DMS53 (cell line): Measurements from ENCODE around the gene ARID5B.
"Not testable (repeated sequence)": the region's sequence is repeated elsewhere in the genome, so short reads cannot be mapped to it uniquely, and the experiment has no call there.

Experiments
- DNase-seq: peaks from one replicate; lab custom pipeline; 2025; lab: John Stamatoyannopoulos, UW

The ARID5B gene

GRCh38 chr10:62014510-62014909, 113.0 kb downstream of the ARID5B start:
- no peak for DNase-seq

- no peak for DNase-seq
Measured at GRCh38 chr10:62015994-62016393, 114.5 kb downstream of the ARID5B start.

DNA sequence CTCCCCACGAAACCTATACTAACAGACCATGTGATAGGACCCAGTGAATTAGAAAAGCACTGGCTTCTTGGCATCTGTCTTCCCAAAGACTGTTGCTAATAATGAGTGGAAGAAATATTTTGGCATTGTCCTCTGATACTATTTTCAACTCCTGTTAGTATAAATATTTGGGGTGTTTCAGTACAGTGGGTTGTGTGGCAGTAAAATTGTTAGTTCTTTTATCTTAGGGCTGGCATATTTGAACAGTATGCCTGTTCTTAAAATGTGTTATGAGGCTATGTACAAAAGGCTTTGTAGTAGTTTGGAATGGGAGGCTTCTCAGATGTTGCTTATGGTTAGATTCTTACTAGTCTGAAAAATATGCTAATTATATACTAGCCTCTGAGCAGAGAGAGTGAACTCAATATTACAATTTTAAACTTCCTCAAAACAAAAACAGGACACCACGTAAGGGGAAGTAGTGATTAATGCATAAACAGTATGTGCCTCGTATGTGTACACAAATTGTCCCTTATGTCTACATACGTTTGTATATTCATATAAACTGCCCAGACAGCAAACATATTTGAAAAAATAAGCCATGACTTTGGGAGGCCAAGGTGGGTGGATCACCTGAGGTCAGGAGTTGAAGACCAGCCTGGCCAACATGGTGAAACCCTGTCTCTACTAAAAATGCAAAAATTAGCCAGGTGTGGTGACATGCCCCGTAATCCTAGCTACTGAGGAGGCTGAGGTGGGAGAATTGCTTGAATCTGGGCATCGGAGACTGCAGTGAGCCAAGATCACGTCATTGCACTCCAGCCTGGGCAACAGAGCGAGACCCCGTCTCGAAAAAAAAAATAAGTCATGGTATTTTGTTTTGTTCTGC, 115.4 kb downstream of the ARID5B start:
- DNase-seq = no peak

- DNase-seq = no peak
Measured at GRCh38 chr10:62017491-62017870, 116.0 kb downstream of the ARID5B start.

DNA sequence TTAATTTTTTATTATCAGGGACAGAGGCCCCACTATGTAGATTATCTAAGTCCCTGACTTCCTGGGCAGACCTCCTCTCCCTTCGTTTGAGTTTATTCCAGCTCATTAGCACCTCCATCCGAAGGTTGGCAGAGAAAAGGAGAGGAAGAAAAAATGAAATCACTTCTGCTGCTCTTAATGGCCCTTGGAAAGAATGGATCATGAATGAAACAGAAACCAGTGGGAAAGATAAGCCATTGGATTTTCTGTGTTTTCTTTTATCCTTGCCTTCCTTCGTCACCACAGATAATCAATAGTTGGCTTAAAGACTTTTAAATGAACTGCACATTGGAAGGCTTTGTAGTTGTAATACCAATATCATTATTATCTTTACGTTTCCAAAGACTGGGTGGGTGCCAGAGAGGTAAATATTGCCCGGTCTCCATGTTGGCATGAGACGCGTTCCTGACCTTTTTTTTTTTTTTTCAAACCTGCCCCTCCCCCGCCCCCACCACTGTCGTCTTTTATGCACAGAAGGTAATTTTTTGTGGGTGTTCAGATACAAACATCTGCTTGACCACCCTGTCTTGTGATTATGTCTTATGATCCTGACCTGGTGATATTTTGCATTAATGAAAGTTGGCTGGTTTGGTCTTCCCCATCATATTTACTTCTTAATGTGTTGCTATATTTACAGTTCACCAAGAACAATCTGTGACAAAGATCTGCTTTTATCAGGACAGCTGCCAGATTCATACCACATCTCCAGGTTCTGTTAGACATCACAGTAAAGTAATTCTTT, 116.8 kb downstream of the ARID5B start:
- DNase-seq = no peak

DNA sequence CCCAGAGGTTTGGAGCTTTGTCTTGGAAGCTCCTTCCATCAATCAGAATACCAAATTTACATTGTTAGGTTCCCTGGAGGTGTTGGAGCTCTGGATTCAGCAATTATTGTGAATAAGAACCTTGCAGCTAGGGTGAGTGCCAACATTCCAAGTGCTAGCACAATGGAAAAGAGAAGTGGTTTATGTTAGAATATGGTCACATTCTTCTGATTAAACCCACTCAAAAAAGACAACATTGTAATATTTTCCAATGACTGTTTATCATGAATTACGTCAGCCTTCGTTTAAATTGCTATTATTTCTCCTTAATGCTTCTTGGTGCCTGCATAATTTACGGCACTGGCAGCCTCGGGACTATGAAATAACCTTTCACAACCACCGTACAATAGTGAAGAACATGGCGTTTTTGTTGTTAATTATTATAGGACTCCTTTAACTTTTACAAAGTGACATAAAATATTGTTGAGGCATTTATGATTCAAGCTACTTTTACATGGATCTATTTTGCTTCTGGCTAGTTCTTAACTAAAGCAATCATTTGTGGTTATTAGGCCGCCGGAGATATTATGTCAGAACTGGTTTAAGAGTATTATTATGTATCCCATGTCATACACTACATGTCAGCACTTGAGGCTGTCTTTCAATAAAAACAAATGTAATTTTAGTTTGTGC, 117.7 kb downstream of the ARID5B start:
- DNase-seq = no peak

GRCh38 chr10:62019685-62020359, 118.3 kb downstream of the ARID5B start:
- DNase-seq = no peak

GRCh38 chr10:62021128-62021665, 119.7 kb downstream of the ARID5B start:
- DNase-seq = no peak

- DNase-seq = no peak
Measured at GRCh38 chr10:62021978-62022802, 120.7 kb downstream of the ARID5B start.

- no peak for DNase-seq
Measured at GRCh38 chr10:62022830-62023229, 121.3 kb downstream of the ARID5B start.

DNA sequence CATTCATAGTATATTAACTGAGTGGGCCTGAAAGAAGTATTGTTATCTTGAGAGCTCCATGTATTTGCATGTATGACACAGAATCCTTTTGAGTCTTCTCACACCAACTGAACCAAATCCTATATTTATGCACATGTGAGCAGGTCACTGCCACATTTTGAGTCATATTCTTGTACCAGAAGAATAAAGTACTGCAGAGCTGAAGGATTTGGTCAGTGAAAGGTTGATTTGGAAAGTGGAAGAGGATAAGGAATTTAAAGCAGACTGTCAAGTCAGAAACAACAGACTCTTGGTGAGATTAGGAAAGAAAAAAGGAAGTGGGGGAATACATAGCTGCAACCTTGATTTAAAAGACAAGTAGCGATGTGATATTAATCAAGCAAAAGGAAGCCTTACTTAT, 121.8 kb downstream of the ARID5B start:
- DNase-seq = no peak

DNA sequence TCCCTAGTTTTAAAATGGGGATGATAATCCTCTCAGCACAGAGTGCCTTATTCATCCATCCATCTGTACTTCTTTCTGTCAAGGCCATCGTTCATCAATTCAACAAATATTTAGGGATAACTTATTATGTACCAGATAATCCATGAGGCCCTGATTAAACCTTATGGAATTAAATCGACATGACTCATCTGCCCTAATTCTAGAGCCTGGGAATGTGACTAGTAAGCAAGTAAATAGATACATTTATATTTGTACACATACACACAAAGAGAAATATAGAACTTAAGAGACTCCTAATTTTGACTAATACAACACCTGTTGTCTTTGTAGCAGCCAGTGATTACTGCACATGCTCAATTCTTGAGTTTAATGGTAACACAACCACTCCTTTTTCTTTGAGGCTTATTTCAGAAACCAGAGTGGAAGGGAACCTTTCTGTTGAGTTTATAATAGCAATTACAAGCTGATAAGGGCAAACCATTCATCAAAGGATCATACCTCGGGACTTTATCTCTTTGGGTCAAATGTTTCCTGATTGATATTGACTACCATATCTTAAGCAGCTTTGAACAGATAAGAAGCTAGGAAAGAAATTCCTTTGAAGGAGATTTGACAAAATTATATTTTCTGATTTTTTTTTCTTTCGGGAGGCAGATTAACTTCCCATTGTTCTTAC, 122.7 kb downstream of the ARID5B start:
- no peak for DNase-seq

DNA sequence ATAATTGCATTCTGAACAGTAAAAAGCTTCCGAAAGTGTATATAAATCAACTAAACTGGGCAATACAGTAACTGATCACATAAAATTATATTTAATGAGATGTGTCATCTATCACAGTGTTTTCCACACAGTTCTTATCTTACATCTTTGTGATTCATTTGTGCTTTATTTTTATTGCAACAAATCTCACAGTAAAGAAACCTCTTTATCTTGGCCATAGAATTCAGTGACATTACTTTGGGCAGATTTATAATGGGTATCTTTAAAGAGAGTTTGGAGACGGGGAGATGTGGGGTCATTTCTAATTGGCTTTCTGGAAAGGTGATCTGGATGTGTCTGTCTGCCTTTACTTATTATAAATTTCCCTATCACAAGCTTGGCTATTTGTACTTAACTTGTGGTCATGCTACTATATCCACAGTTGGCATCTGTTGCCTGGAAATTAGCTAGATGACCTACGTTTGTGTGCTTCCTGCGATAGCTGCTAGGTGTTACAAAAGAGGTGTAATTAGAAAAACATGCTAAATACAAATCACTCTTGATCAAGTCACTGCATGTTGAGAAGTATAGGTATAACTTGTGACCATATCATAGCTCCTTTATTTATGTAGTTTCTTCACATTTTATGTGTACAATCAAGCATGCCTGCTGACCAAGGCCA, 123.8 kb downstream of the ARID5B start:
- DNase-seq = no peak

DNA sequence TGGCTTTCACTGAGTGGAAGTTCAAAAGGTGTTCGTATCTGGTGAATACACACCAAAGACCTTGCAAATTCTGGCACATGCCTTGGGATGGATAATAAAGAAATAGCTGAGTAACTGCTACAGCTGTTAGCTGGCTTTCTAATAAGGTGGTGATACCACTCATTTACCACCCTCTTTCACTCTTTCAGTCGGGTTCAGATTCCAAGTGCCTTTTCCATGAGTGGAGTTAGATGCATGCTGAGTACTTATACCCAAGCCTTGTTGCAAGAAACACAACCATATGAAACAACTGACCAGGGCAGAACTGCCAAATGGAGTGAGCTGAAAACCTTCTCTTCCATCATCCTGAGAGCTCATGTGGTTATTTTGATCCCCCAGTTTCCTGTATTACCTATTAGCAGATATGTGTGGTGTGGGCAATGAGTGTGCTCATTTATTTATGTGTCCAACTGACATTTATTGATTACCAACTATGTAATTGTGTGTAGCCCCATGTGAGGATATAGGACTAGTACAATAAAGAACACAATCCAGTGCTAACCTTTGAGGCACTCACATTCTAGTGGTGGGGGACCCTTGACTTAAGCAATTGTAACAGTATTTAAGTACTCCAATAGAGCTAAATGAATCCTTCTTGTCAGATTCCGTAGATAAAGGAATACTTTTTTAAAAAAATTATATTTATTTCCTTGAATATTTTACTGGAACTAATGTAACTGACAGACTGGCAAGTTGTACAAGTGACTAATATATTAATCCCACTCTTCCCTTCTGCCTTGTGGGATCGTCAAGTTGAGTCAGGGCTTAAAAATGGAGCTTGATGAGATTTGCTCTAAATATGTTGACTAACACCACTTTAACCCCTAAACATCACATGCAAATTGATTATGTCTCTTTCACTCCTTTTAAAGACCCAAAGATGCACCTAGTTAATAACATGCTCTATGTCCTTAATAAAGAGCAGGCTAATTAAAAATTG, 124.7 kb downstream of the ARID5B start:
- no peak for DNase-seq

DNA sequence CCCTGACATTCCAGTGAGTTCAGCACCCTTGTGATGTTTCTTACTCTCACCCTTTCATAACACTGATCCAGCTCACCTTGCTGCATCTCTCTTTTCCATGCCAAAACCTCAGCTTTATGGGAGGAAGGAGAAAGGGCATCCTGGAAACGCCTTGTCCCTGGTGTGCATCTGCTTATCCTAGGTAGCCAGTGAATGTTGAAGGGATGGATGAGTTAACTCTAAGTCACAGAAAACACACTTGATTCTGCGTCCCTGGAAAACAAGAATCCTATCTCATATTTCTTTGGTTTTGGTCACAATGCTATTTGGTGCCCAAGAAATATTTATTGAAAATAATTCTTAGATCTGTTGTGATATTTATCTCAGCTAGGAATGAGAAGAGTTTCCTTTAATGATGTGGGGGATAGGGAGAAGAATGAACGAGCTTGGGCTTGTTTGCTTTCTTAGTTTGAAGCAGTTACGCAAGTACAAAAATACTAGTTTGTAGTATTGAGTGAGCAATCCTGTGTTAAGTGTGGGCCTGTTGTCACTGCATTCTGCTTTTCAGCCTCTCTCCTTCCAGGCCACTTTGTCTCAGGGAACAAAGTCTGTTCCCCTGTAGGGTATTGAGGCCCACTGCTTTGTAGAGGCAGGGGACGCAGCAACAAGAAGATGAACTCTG, 126.5 kb downstream of the ARID5B start:
- DNase-seq = no peak

DNA sequence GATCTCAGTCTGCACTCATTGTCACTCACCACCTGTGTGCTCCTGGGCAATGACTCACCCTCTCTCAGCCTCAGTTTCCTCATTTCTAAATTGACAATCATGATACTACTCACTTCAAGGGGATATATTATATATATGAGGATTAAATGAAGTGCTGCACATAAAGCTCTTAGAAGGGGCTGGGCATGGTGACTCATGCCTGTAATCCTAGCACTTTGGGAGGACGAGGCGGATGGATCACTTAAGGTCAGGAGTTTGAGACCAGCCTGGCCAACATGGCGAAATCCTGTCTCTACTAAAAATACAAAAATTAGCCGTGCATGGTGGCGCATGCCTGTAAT, 127.0 kb downstream of the ARID5B start:
- not testable (repeated sequence) for DNase-seq

DNA sequence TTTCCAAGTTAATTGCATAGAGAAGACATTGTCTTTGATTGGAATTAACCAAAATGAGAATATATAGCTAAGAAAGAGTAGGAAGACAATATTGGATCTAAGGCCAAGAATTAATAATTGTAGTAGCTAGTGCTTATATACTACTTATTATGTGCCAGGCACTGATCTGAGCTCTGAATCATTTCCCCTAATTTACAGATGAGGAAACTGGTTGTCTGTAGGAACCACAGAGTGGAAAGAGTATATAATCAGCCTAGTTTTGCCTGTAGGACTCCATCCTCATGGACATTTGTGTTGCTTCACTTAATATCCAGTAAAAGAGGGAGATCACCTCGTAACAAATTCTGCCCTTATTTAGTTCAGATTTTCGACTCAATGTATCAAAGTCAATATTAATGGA, 127.9 kb downstream of the ARID5B start:
- DNase-seq = no peak

DNA sequence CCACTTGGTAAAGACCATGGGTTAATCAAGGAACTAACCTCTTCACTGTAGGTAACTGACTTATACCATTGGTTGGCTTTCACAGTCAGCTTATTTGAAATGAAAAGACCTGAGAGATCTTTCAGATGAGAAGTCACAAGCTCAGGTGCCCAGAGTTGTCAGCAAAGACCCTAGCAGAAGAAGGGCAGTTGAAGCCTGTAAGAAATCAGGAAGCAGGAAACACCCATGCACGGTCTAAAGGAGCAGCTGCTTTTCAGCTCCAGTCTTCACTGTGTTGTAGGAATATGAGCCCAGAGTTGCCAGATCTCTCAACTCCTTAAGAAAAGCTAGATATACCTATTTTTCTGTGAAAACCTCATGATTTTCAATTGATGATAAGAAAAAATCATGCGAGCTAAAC, 130.0 kb downstream of the ARID5B start:
- no peak for DNase-seq
